Prostate gland (tissue), 2 donors: ENCODE data around the gene PDF. TPM values are rescaled to one million over a fixed set of nuclear protein-coding genes. Genes with fewer than 3 reads are reported as not detected.

Experiments used
- DNase-seq: peaks from one replicate; pipeline ENCODE4 v3.0.0-alpha.2; 2019; ENCODE audit warnings: low spot score
- H3K27ac ChIP-seq, 2 donors: fragments of 200-600 bp; sonication (generic); 2 replicates each; pipeline ENCODE4 v1.5.1; 2017 to 2019
- H3K27me3 ChIP-seq: fragments of 200-600 bp; sonication (generic); replicated peaks from 2 replicates; pipeline ENCODE4 v1.5.1; 2019; ENCODE audit not compliant: insufficient read depth
- H3K36me3 ChIP-seq, 2 donors: fragments of 200-600 bp; sonication (generic); 1 replicate in 1 of 2; 2 replicates in 1 of 2; pipeline versions ENCODE4 v1.5.1 to v1.8.1; 2017 to 2019
- H3K4me1 ChIP-seq: fragments of 200-600 bp; sonication (generic); replicated peaks from 2 replicates; pipeline ENCODE4 v1.5.1; 2019
- H3K4me3 ChIP-seq, 2 donors: fragments of 200-600 bp; sonication (generic); 2 replicates each; pipeline ENCODE4 v1.5.1; 2017 to 2019
- H3K9me3 ChIP-seq: fragments of 200-600 bp; sonication (generic); 2 replicates; pipeline ENCODE4 v1.5.1; 2017
- CTCF ChIP-seq, 4 experiments: fragments of 200-600 bp in 2 of 4; fragments of 450-650 bp in 2 of 4; sonication (generic) in 2 of 4; IDR thresholded peaks; 1 replicate in 3 of 4; 2 replicates in 1 of 4; pipeline ENCODE4 v1.5.1; 2016 to 2019; ENCODE audit warnings: antibody characterized with exemption in 4 of 4, mild to moderate bottlenecking in 2 of 4, moderate library complexity in 2 of 4
- POLR2A ChIP-seq: fragments of 450-650 bp; IDR thresholded peaks from one replicate; pipeline ENCODE4 v1.6.1; 2016; ENCODE audit warnings: antibody characterized with exemption, mild to moderate bottlenecking
- POLR2AphosphoS5 ChIP-seq: sonication (generic); formaldehyde crosslinking; IDR thresholded peaks from one replicate; pipeline ENCODE4 v1.6.1; 2017; ENCODE audit warnings: antibody characterized with exemption
- WGBS: methylation state at CpG from one replicate; pipeline ENCODE4 v1.1.5; 2018; 5-methylcytosine and 5-hydroxymethylcytosine counted together
- intact Hi-C: fragments of 100-400 bp; cut with DNase I; formaldehyde crosslinking; loops from one replicate; pipeline ENCODE4 v1.14.2; 2022
- total RNA-seq, 2 donors: library from RNA; depleted of rRNA; stranded (reverse); fragments of >200 nt; gene quantifications; one replicate each; pipeline ENCODE4 v1.1.0, GENCODE V29; 2016

The PDF gene
- total RNA-seq, 2 donors from 2014 or later: 40.7 to 42.9 TPM

GRCh38 chr16:69309316-69309715, 21.1 kb downstream of the PDF start:
- H3K4me3 ChIP-seq: no peak overlapping the region
- H3K27me3 ChIP-seq: no peaks in the 10 kb centered on the region
- WGBS: 71% methylated on average over 12 of the region's 12 CpGs
- H3K36me3 ChIP-seq: no peaks in the 10 kb centered on the region
- no peak for TF ChIP-seq POLR2AphosphoS5
- no peak for TF ChIP-seq POLR2A
- TF ChIP-seq CTCF (IDR thresholded peaks at IDR 0.05): no peak
- no peak for DNase-seq
- no peak overlapping the region for H3K27ac ChIP-seq
- H3K9me3 ChIP-seq: no peaks in the 10 kb centered on the region
- intact Hi-C loops: no loop called here
- H3K4me1 ChIP-seq: peaks cover 4% of the 10 kb centered on the region

GRCh38 chr16:69307856-69308255, 22.5 kb downstream of the PDF start:
- intact Hi-C loops: no loop called here
- no peak overlapping the region for H3K27ac ChIP-seq
- WGBS: 93% methylated on average over 2 of the region's 2 CpGs

GRCh38 chr16:69307091-69307490, 23.3 kb downstream of the PDF start:
- H3K27me3 ChIP-seq: no peaks in the 10 kb centered on the region
- H3K4me3 ChIP-seq: no peak overlapping the region
- intact Hi-C loops: no loop called here
- WGBS: 34% methylated on average over 1 of the region's 1 CpG
- no peak for DNase-seq
- H3K27ac ChIP-seq: no peak overlapping the region
- peaks cover under 1% of the 10 kb centered on the region for H3K4me1 ChIP-seq
- TF ChIP-seq CTCF (IDR thresholded peaks at IDR 0.05) (no peak), POLR2AphosphoS5 (no peak), POLR2A (no peak)
- no peaks in the 10 kb centered on the region for H3K36me3 ChIP-seq
- H3K9me3 ChIP-seq: no peaks in the 10 kb centered on the region

More at GRCh38 chr16:69307856-69308255, 22.5 kb downstream of the PDF start:
- no peak for DNase-seq
- no peak for TF ChIP-seq POLR2A
- TF ChIP-seq CTCF (IDR thresholded peaks at IDR 0.05): no peak
- no peak for TF ChIP-seq POLR2AphosphoS5
- no peaks in the 10 kb centered on the region for H3K27me3 ChIP-seq
- no peaks in the 10 kb centered on the region for H3K36me3 ChIP-seq
- H3K9me3 ChIP-seq: no peaks in the 10 kb centered on the region
- no peak overlapping the region for H3K4me3 ChIP-seq
- peaks cover 4% of the 10 kb centered on the region for H3K4me1 ChIP-seq

- no peak overlapping the region for H3K27ac ChIP-seq
- DNase-seq: no peak
- H3K27me3 ChIP-seq: no peaks in the 10 kb centered on the region
- H3K4me3 ChIP-seq: no peak overlapping the region
- no peaks in the 10 kb centered on the region for H3K4me1 ChIP-seq
- WGBS: 54% methylated on average over 1 of the region's 1 CpG
- intact Hi-C loops: no loop called here
- no peaks in the 10 kb centered on the region for H3K9me3 ChIP-seq
- H3K36me3 ChIP-seq: no peaks in the 10 kb centered on the region
- TF ChIP-seq CTCF (IDR thresholded peaks at IDR 0.05) (no peak), POLR2AphosphoS5 (no peak), POLR2A (no peak)
These were observed 24.4 kb downstream of the PDF start for GRCh38 chr16:69306031-69306430.

GRCh38 chr16:69302301-69302700, 28.1 kb downstream of the PDF start:
- Histone ChIP-seq H3K27me3 (no peaks in the 10 kb centered on the region), H3K9me3 (no peaks in the 10 kb centered on the region), H3K4me1 (no peaks in the 10 kb centered on the region), H3K27ac (no peak overlapping the region), H3K36me3 (no peaks in the 10 kb centered on the region), H3K4me3 (no peak overlapping the region)
- WGBS: 88% methylated on average over 4 of the region's 4 CpGs
- TF ChIP-seq CTCF (IDR thresholded peaks at IDR 0.05): no peak
- no peak for TF ChIP-seq POLR2AphosphoS5
- no peak for TF ChIP-seq POLR2A
- intact Hi-C loops: no loop called here
- DNase-seq: no peak
